Measurements from ENCODE around the gene ABI1. TPM values are rescaled to one million over a fixed set of nuclear protein-coding genes. Genes with fewer than 3 reads are reported as not detected.
A peak's percentile ranks its signal among the peaks of the same experiment; 100 is the strongest.

Gene ABI1
- total RNA-seq, 1 donor from 2014 or later = 67.5 TPM

- Mint-ChIP-seq H3K27ac (ENCODE audit: unreplicated experiment) (no peak overlapping the region), H3K27me3 (ENCODE audit: unreplicated experiment) (peaks cover 13% of the 10 kb centered on the region), H3K36me3 (ENCODE audit: low read depth, unreplicated experiment) (peaks cover 4% of the 10 kb centered on the region), H3K9me3 (ENCODE audit: unreplicated experiment) (no peaks in the 10 kb centered on the region), H3K4me1 (ENCODE audit: unreplicated experiment) (peaks cover 20% of the 10 kb centered on the region), H3K4me3 (ENCODE audit: unreplicated experiment) (no peak overlapping the region)
- TF ChIP-seq CTCF (IDR thresholded peaks at IDR 0.05; ENCODE audit: unreplicated experiment) = no peak
- DNase-seq (ENCODE audit: low spot score) = no peak
These were observed 159.7 kb downstream of the ABI1 start for GRCh38 chr10:26700884-26701630.

- Mint-ChIP-seq H3K27ac (ENCODE audit: unreplicated experiment) (no peak overlapping the region), H3K4me3 (ENCODE audit: unreplicated experiment) (no peak overlapping the region), H3K36me3 (ENCODE audit: low read depth, unreplicated experiment) (peaks cover 4% of the 10 kb centered on the region), H3K27me3 (ENCODE audit: unreplicated experiment) (peaks cover 13% of the 10 kb centered on the region), H3K9me3 (ENCODE audit: unreplicated experiment) (no peaks in the 10 kb centered on the region), H3K4me1 (ENCODE audit: unreplicated experiment) (peaks cover 18% of the 10 kb centered on the region)
- no peak for TF ChIP-seq CTCF (IDR thresholded peaks at IDR 0.05; ENCODE audit: unreplicated experiment)
- no peak for DNase-seq (ENCODE audit: low spot score)
These were observed 161.1 kb downstream of the ABI1 start for GRCh38 chr10:26699631-26700030.

GRCh38 chr10:26698909-26699308, 161.8 kb downstream of the ABI1 start:
- Mint-ChIP-seq H3K4me1 (ENCODE audit: unreplicated experiment) (peaks cover 18% of the 10 kb centered on the region), H3K27me3 (ENCODE audit: unreplicated experiment) (peaks cover 13% of the 10 kb centered on the region), H3K4me3 (ENCODE audit: unreplicated experiment) (peak overlapping the region; percentile 95), H3K27ac (ENCODE audit: unreplicated experiment) (no peak overlapping the region), H3K36me3 (ENCODE audit: low read depth, unreplicated experiment) (peaks cover 4% of the 10 kb centered on the region), H3K9me3 (ENCODE audit: unreplicated experiment) (no peaks in the 10 kb centered on the region)
- no peak for TF ChIP-seq CTCF (IDR thresholded peaks at IDR 0.05; ENCODE audit: unreplicated experiment)
- DNase-seq (ENCODE audit: low spot score) = no peak

- DNase-seq (ENCODE audit: low spot score) = no peak
- no peak for TF ChIP-seq CTCF (IDR thresholded peaks at IDR 0.05; ENCODE audit: unreplicated experiment)
- Mint-ChIP-seq H3K27ac (ENCODE audit: unreplicated experiment) (peak overlapping the region; percentile 37), H3K9me3 (ENCODE audit: unreplicated experiment) (no peaks in the 10 kb centered on the region), H3K4me1 (ENCODE audit: unreplicated experiment) (peaks cover 18% of the 10 kb centered on the region), H3K4me3 (ENCODE audit: unreplicated experiment) (peak overlapping the region; percentile 95), H3K27me3 (ENCODE audit: unreplicated experiment) (peaks cover 13% of the 10 kb centered on the region), H3K36me3 (ENCODE audit: low read depth, unreplicated experiment) (peaks cover 4% of the 10 kb centered on the region)
These were observed 162.7 kb downstream of the ABI1 start for GRCh38 chr10:26697922-26698608.
